ENCODE measurements around the gene SMARCA4.

DNA sequence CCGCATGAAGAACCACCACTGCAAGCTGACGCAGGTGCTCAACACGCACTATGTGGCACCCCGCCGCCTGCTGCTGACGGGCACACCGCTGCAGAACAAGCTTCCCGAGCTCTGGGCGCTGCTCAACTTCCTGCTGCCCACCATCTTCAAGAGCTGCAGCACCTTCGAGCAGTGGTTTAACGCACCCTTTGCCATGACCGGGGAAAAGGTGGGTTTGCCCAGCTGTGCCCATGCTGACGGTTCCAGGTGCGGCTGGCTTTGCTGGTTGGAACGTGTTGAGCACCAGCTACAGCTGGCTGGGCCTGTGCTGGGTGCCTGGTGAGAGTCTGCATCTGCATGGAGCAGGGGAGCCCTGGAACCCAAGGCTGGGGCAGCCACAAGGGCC lies 60.9 kb downstream of the SMARCA4 start:
- no peak for TF ChIP-seq CTCF (IDR thresholded peaks at IDR 0.05)
- no peak for TF ChIP-seq POLR2AphosphoS5 (IDR thresholded peaks at IDR 0.05)
- no peak for TF ChIP-seq EP300 (IDR thresholded peaks at IDR 0.05)

Measured in esophagus muscularis mucosa (tissue), 4 donors.